Right renal cortex interstitium (tissue), 3 donors: Measurements from ENCODE around the gene JPH4. TPM values are rescaled to one million over a fixed set of nuclear protein-coding genes. Genes with fewer than 3 reads are reported as not detected.
"Not testable (repeated sequence)": the region's sequence is repeated elsewhere in the genome, so short reads cannot be mapped to it uniquely, and the experiment has no call there.

ENCODE experiments used
- DNase-seq, 3 donors: peaks; one replicate each; pipeline ENCODE4 v3.0.0-alpha.2; 2013; ENCODE audit warnings: low read depth in 3 of 3, low spot score in 2 of 3
- polyA plus RNA-seq, 3 donors: library from polyadenylated mRNA; unstranded; fragments of 120-200 nt; gene quantifications; one replicate each; pipeline ENCODE4 v1.2.1, GENCODE V29; 2013; ENCODE audit not compliant: insufficient read length in 3 of 3

Gene JPH4
- polyA plus RNA-seq, 3 donors = 8.5 to 10.3 (median 9.1) TPM

- DNase-seq = not testable (repeated sequence)
These were observed 31.0 kb upstream of the JPH4 start for GRCh38 chr14:23609411-23610089.

- no peak for DNase-seq
These were observed 30.4 kb upstream of the JPH4 start for GRCh38 chr14:23609001-23609400.

- no peak for DNase-seq
These were observed 29.9 kb upstream of the JPH4 start for GRCh38 chr14:23608454-23608853.

GRCh38 chr14:23605931-23606585 lies 27.5 kb upstream of the JPH4 start:
- DNase-seq = no peak

GRCh38 chr14:23604675-23605170 lies 26.1 kb upstream of the JPH4 start:
- DNase-seq = no peak

GRCh38 chr14:23604148-23604547 lies 25.6 kb upstream of the JPH4 start:
- DNase-seq = no peak

GRCh38 chr14:23603103-23603502 lies 24.5 kb upstream of the JPH4 start:
- no peak for DNase-seq

GRCh38 chr14:23602181-23603095 lies 23.8 kb upstream of the JPH4 start:
- DNase-seq = no peak

- no peak for DNase-seq
These were observed 23.2 kb upstream of the JPH4 start for GRCh38 chr14:23601845-23602180.

GRCh38 chr14:23601424-23601823 lies 22.8 kb upstream of the JPH4 start:
- no peak for DNase-seq

- DNase-seq = no peak
These were observed 22.2 kb upstream of the JPH4 start for GRCh38 chr14:23600806-23601205.

- no peak for DNase-seq
These were observed 21.7 kb upstream of the JPH4 start for GRCh38 chr14:23600322-23600707.

GRCh38 chr14:23594191-23594590 lies 15.6 kb upstream of the JPH4 start:
- DNase-seq = not testable (repeated sequence)

- DNase-seq = no peak
These were observed 11.6 kb upstream of the JPH4 start for GRCh38 chr14:23590198-23590597.

- no peak for DNase-seq
These were observed 11.0 kb upstream of the JPH4 start for GRCh38 chr14:23589606-23590005.

GRCh38 chr14:23588884-23589598 lies 10.5 kb upstream of the JPH4 start:
- peak in 2 of 3 donors; percentile 74 to 78 for DNase-seq

- not testable (repeated sequence) for DNase-seq
These were observed 6.1 kb upstream of the JPH4 start for GRCh38 chr14:23584527-23585203.

- DNase-seq = not testable (repeated sequence)
These were observed 5.4 kb upstream of the JPH4 start for GRCh38 chr14:23583761-23584526.
